A673 (cell line): ENCODE results near the gene USH1G. TPM values are rescaled to one million over a fixed set of nuclear protein-coding genes. Genes with fewer than 3 reads are reported as not detected.

Source experiments
- BruUV-seq: library from RNA; stranded (reverse); fragments of 400-500 nt; replicated peaks from 2 replicates; lab custom pipeline; 2021; lab: Mats Ljungman, UMichigan
- CTCF ChIA-PET: fragments of 300-600 bp; sonication (Branson Sonifier 250); formaldehyde crosslinking; loops from one replicate; lab custom pipeline; 2022; ENCODE audit warnings: antibody characterized with exemption; lab: Charles Lee
- POLR2A ChIA-PET: fragments of 300-600 bp; sonication (Branson Sonifier 250); formaldehyde crosslinking; loops from one replicate; lab custom pipeline; 2022; ENCODE audit warnings: antibody characterized with exemption; ENCODE audit not compliant: low non-redundant PET; lab: Charles Lee
- DNase-seq: peaks from one replicate; pipeline ENCODE4 v3.0.0-alpha.2; 2015; ENCODE audit warnings: low spot score
- H3K27ac ChIP-seq: fragments of 200-600 bp; sonication (generic); 2 replicates; pipeline ENCODE4 v1.5.1; 2016; ENCODE audit warnings: mixed run types, low read depth, mild to moderate bottlenecking, mixed read lengths, antibody characterized with exemption, low read length; ENCODE audit not compliant: poor library complexity, severe bottlenecking
- H3K27me3 ChIP-seq: fragments of 200-600 bp; sonication (generic); replicated peaks from 2 replicates; pipeline ENCODE4 v1.6.1; 2017; ENCODE audit warnings: mixed run types, low read depth, mild to moderate bottlenecking, mixed read lengths, antibody characterized with exemption, low read length; ENCODE audit not compliant: insufficient read depth, poor library complexity
- H3K36me3 ChIP-seq: fragments of 200-600 bp; sonication (generic); 2 replicates; pipeline ENCODE4 v1.6.1; 2016; ENCODE audit warnings: mixed run types, mild to moderate bottlenecking, mixed read lengths, antibody characterized with exemption, low read length; ENCODE audit not compliant: insufficient read depth, poor library complexity, severe bottlenecking
- H3K4me1 ChIP-seq: fragments of 200-600 bp; sonication (generic); 2 replicates; pipeline ENCODE4 v1.6.1; 2017; ENCODE audit warnings: mixed run types, mild to moderate bottlenecking, mixed read lengths, antibody characterized with exemption, low read length; ENCODE audit not compliant: insufficient read depth, poor library complexity, severe bottlenecking
- H3K4me3 ChIP-seq: fragments of 200-600 bp; sonication (generic); 2 replicates; pipeline ENCODE4 v1.5.1; 2016; ENCODE audit warnings: low read depth, mixed run types, mild to moderate bottlenecking, mixed read lengths, low read length; ENCODE audit not compliant: poor library complexity, severe bottlenecking
- H3K9me3 ChIP-seq: fragments of 200-600 bp; sonication (generic); 2 replicates; pipeline ENCODE4 v1.6.1; 2016; ENCODE audit warnings: mixed run types, low read depth, mild to moderate bottlenecking, mixed read lengths, antibody characterized with exemption, low read length; ENCODE audit not compliant: poor library complexity, severe bottlenecking
- EZH2 ChIP-seq: fragments of 200-600 bp; sonication (generic); IDR thresholded peaks from 2 replicates; pipeline ENCODE4 v1.6.1; 2017; ENCODE audit warnings: borderline replicate concordance, low read depth, mild to moderate bottlenecking, mixed read lengths, antibody characterized with exemption, low read length; ENCODE audit not compliant: poor library complexity, severe bottlenecking
- intact Hi-C: fragments of 100-400 bp; cut with micrococcal nuclease; formaldehyde crosslinking; loops from one replicate; pipeline ENCODE4 v1.10.0; 2022; ENCODE audit not compliant: unreplicated experiment
- total RNA-seq: library from RNA; stranded (reverse); gene quantifications from 2 replicates; pipeline ENCODE4 v1.2.3, GENCODE V29; 2021
- TF ChIP-seq, protein P1 (sequence below): fragments of 300-800, 200-600 bp; sonication (generic); conservative IDR thresholded peaks from 2 replicates; pipeline ENCODE4 v1.5.1; 2017; ENCODE audit warnings: low read depth, mild to moderate bottlenecking, antibody characterized with exemption, low read length, moderate library complexity, mixed read lengths

Gene USH1G
- total RNA-seq, 1 experiment from 2014 or later, result not detected

DNA sequence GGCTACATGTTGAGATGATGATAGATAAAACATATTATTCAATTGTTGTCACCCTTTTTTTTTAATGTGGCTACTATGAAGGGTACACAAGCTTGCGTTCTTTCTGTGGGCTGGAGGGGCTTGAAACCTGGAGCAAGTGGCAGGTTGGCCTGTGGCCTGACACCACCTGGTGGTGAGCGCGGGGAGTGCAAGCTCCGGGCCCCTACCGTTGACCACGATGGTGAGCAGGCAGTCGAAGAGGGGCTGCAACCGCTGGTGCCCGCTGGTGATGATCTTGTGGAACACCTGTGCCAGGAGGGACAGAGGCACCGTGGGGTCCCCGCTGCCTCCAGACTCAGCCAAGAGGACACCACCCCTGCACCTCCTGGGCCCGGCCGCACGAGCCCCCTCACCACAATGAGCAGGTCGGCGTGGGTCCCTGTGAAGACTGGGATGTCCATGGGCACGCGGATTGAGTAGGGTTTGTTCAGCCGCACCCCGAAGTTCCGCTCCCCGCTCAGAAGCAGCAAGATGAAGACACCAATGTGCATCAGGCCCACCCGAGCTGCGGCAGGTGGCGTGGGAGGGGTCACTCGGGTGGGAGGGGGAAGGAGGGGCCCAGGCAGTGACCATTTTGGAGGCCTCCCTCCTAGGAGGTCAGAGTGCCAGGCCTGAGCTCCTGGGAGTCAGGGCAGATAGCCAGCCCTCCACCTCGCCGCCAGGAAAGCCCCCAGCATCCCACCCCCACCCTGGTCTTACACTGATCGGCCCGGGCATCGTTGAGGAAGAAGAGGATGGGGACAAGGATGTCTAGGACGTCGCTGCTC is 35.1 kb upstream of the USH1G start:
- TF ChIP-seq, protein P1, sequence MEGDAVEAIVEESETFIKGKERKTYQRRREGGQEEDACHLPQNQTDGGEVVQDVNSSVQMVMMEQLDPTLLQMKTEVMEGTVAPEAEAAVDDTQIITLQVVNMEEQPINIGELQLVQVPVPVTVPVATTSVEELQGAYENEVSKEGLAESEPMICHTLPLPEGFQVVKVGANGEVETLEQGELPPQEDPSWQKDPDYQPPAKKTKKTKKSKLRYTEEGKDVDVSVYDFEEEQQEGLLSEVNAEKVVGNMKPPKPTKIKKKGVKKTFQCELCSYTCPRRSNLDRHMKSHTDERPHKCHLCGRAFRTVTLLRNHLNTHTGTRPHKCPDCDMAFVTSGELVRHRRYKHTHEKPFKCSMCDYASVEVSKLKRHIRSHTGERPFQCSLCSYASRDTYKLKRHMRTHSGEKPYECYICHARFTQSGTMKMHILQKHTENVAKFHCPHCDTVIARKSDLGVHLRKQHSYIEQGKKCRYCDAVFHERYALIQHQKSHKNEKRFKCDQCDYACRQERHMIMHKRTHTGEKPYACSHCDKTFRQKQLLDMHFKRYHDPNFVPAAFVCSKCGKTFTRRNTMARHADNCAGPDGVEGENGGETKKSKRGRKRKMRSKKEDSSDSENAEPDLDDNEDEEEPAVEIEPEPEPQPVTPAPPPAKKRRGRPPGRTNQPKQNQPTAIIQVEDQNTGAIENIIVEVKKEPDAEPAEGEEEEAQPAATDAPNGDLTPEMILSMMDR, result peak; percentile 93
- TF ChIP-seq EZH2, result no peak
- H3K36me3 ChIP-seq, result no peaks in the 10 kb centered on the region
- ChIA-PET POLR2A (no interaction called here), CTCF (interaction anchor here (0.5 to 2.1 kb wide), 11 partner anchors 9 to 301 kb away, joined by 3 to 15 read pairs (median 3); partner anchors contain the start of genes MRPL58 and OTOP2)
- peak; percentile 73 for DNase-seq
- no peaks in the 10 kb centered on the region for H3K9me3 ChIP-seq
- H3K27ac ChIP-seq, result no peak overlapping the region
- BruUV-seq, result no TSS peak
- no peak overlapping the region for H3K4me3 ChIP-seq
- H3K27me3 ChIP-seq, result peaks cover 18% of the 10 kb centered on the region
- H3K4me1 ChIP-seq, result no peaks in the 10 kb centered on the region
- intact Hi-C loops, result loop anchor here (1.0 to 10.0 kb wide), 4 partner anchors 35 to 301 kb away; partner anchors contain the start of genes NHERF1 and USH1G

DNA sequence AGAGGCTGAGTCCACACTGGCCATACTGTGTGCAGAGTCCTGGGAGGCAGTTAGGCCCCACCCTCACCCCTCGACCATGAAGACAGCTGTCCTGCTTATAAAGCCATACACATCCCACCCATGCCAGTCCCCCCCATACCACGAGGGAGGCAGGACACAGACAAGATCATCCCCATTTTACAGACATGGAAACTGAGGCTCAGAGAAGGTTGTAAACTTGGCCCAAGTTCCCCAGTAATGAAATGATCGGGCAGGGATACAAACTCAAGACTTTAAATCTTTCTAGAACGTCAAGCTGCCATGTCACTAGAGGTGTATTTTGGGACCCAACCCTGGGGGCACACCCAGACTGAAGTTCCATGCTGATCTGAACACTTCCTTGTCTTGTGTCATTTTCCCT is 33.0 kb upstream of the USH1G start:
- Histone ChIP-seq H3K27me3 (peaks cover 39% of the 10 kb centered on the region), H3K9me3 (no peaks in the 10 kb centered on the region), H3K4me1 (no peaks in the 10 kb centered on the region), H3K27ac (no peak overlapping the region), H3K36me3 (no peaks in the 10 kb centered on the region), H3K4me3 (no peak overlapping the region)
- intact Hi-C loops, result loop anchor here (5.0 to 10.0 kb wide), 2 partner anchors 211 to 299 kb away; partner anchors contain the start of gene NHERF1
- BruUV-seq, result no TSS peak
- no peak for DNase-seq
- ChIA-PET POLR2A (no interaction called here), CTCF (no interaction called here)
- TF ChIP-seq, protein P1, result no peak
- no peak for TF ChIP-seq EZH2

DNA sequence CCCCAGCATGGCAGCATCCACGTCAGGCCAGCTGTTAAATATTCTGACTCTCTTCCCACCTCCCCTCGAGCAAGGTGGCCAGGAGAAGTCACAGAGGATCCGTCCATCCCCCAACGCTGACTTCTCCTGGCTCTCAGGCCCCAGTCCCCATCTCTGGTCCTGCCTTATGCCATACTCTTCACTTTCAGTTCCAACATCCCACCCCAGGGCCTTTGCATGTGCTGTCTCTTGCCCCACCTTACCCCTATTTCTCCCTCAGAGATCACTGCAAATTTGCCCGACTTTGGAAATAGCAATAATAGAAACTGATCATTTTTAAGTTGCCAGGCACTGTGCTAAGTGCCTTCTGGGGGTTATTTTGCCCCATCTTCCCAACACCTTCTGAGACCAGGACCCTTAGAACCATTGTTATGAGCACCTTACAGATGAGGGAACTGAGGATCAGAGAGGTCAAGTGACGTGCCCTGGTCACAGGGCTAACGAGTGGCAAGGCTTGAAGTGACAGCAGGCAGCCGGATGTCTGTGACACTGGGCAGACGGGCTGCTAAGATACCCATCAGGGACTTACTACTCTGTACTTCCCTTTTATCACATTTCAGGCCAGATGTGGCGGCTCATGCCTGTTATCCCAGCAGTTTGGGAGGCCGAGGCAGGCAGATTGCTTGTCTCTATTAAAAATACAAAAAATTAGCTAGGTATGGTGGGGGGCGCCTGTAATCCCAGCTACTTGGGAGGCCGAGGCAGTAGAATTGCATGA is 31.8 kb upstream of the USH1G start:
- POLR2A ChIA-PET, result no interaction called here
- intact Hi-C loops, result loop anchor here (5.0 to 10.0 kb wide), 2 partner anchors 210 to 298 kb away; partner anchors contain the start of gene NHERF1
- CTCF ChIA-PET, result no interaction called here

More for the DNA sequence above, 31.8 kb upstream of the USH1G start:
- no TSS peak for BruUV-seq
- H3K4me1 ChIP-seq, result no peaks in the 10 kb centered on the region
- H3K27me3 ChIP-seq, result peaks cover 50% of the 10 kb centered on the region
- H3K27ac ChIP-seq, result no peak overlapping the region
- DNase-seq, result no peak
- H3K9me3 ChIP-seq, result no peaks in the 10 kb centered on the region
- TF ChIP-seq EZH2, result no peak
- TF ChIP-seq, protein P1, result no peak
- H3K4me3 ChIP-seq, result no peak overlapping the region
- no peaks in the 10 kb centered on the region for H3K36me3 ChIP-seq
